T-helper 17 cell (primary cell): Measurements from ENCODE around the gene ANKS1B. TPM values are rescaled to one million over a fixed set of nuclear protein-coding genes. Genes with fewer than 3 reads are reported as not detected.
"Not testable (repeated sequence)": the region's sequence is repeated elsewhere in the genome, so short reads cannot be mapped to it uniquely, and the experiment has no call there.

Source experiments
- ATAC-seq: fragments of 150-1000 bp; cut with Tn5 transposase; 2 replicates; pipeline ENCODE4 v1.10.0; 2021; ENCODE audit warnings: mild to moderate bottlenecking, moderate library complexity
- DNase-seq, 3 donors: peaks; one replicate each; pipeline versions ENCODE4 v3.0.0 to v3.0.0-alpha.2; 2020 to 2021
- H3K9me3 ChIP-seq: one replicate; pipeline ENCODE4 v1.7.0; 2013; ENCODE audit warnings: low read length, mild to moderate bottlenecking; ENCODE audit not compliant: control insufficient read depth, poor library complexity, severe bottlenecking
- H3K27ac Mint-ChIP-seq: one replicate; pipeline ENCODE4 v1.8.0; 2022; ENCODE audit warnings: mild to moderate bottlenecking, moderate library complexity, mixed read lengths
- H3K27me3 Mint-ChIP-seq: one replicate; pipeline ENCODE4 v1.8.0; 2022; ENCODE audit warnings: mixed read lengths
- H3K36me3 Mint-ChIP-seq: one replicate; pipeline ENCODE4 v1.8.0; 2022; ENCODE audit warnings: low read depth, mixed read lengths
- H3K4me1 Mint-ChIP-seq: one replicate; pipeline ENCODE4 v1.8.0; 2022; ENCODE audit warnings: mild to moderate bottlenecking, mixed read lengths
- H3K4me3 Mint-ChIP-seq: one replicate; pipeline ENCODE4 v1.8.0; 2022; ENCODE audit warnings: mild to moderate bottlenecking, moderate library complexity, mixed read lengths
- total RNA-seq, 4 donors: library from RNA in 2 of 4; stranded (reverse) in 2 of 4; gene quantifications; one replicate each; pipeline ENCODE4 v1.2.3 and lab custom pipeline; 2022 to 2026

The ANKS1B gene
- total RNA-seq, 2 donors from 2014 or later, result 0.35 to 1.2 TPM

DNA sequence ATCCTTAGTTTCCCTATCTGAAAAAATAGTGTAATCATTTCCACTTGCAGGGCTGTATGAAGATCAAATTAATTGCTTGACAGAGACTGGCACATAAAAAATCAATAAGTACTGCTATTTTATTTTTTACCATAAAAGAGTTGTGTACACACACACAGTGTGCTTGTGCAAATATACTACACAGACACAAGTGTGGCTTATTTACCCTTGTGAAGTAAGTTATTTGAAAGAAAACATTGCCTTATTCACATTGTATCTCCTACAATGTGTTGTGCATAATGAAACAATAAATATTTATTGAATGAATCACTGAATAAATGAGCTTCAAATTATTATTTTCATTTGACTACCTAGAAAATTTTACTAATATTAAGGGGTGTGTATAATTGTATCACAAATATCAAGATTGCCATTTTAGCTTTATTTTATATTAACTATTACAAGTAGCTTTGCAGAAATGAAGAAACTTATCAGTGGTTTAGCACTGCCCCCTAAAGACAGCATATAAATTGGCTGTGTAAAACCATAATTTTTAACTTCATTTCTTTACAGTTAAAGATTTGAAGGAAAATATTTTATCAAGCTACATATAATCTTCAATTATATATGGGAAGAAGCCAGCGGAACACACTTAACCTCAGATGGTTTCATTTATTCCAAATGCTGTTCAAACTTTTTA, 325.9 kb downstream of the ANKS1B start:
- Mint-ChIP-seq H3K27ac (no peak overlapping the region), H3K4me3 (no peak overlapping the region), H3K36me3 (no peaks in the 10 kb centered on the region), H3K4me1 (no peaks in the 10 kb centered on the region), H3K27me3 (no peaks in the 10 kb centered on the region)
- DNase-seq (no peak), ATAC-seq (no peak)
- H3K9me3 ChIP-seq, result no peaks in the 10 kb centered on the region

DNA sequence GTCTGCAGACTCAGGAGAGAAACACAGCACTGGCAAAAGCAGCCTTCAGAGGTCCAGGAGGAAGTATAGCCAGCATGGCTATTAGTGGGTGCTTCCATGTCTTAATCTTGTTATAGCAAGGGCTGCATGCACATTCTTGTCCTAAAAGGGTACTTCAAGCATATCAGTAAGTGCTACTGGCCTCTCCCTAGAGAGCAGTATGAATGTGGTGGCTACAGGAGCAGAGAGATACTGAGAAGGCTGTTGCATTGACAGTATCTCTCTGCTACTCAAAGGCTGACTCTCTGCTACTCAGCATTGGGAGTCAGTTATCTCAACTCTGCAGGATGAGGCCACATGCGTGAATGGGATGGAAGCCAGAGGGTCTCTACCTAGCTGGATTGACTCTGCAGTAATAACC, 335.2 kb downstream of the ANKS1B start:
- no peaks in the 10 kb centered on the region for H3K27me3 Mint-ChIP-seq
- ATAC-seq (no peak), DNase-seq (no peak)
- H3K27ac Mint-ChIP-seq, result no peak overlapping the region
- H3K36me3 Mint-ChIP-seq, result no peaks in the 10 kb centered on the region
- no peak overlapping the region for H3K4me3 Mint-ChIP-seq
- no peaks in the 10 kb centered on the region for H3K9me3 ChIP-seq
- no peaks in the 10 kb centered on the region for H3K4me1 Mint-ChIP-seq

DNA sequence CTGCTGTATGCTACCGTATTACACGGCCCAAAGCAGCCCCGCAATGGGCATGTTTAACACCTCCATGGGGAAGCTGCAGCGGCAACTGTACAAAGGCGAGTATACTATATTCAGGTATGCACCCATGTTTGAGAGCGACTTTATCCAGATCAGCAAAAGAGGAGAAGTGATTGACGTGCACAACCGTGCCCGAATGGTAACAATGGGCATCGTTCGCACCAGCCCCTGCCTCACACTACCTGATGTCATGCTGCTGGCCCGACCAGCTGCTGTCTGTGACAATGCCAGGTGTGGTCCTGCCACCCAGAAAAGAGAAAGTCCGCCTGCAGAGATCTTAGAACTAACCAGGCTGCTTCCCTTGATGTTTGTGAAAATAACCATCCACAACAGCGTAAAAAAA, 336.6 kb downstream of the ANKS1B start:
- DNase-seq (no peak), ATAC-seq (no peak)
- Mint-ChIP-seq H3K4me3 (no peak overlapping the region), H3K36me3 (no peaks in the 10 kb centered on the region), H3K27me3 (no peaks in the 10 kb centered on the region), H3K27ac (no peak overlapping the region), H3K4me1 (no peaks in the 10 kb centered on the region)
- no peaks in the 10 kb centered on the region for H3K9me3 ChIP-seq

DNA sequence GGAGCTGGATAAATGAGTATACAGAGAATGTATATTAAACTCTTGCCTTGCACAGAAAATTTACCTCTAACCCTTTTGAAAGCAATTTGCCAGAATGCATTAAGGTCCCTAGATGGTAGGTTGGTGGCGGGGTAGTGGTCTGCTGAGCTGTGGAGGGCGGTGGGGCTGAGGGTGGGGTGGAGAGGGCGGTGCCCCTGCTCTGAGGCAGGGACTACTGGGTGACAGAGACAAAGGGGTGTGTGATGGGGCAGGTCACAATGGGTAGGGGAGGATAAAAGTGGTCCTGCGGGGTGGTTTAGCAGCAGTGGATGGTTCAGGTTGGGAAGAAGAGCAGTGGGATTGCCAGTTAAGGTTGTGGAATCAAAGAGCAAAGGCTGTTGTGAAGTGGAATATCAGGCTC, 337.3 kb downstream of the ANKS1B start, which contains the start of gene GARIN6:
TSS of gene GARIN6 (plus strand) at position 301 of the 400 bp plus-strand sequence. CDS start 422 bp downstream, outside the sequence.
- no peaks in the 10 kb centered on the region for H3K27me3 Mint-ChIP-seq
- H3K4me3 Mint-ChIP-seq, result no peak within 1 kb of the TSS
- no peak within 1 kb of the TSS for H3K27ac Mint-ChIP-seq
- DNase-seq (no peak), ATAC-seq (no peak)
- H3K36me3 Mint-ChIP-seq, result no peaks in the 10 kb centered on the region
- H3K9me3 ChIP-seq, result no peaks in the 10 kb centered on the region
- H3K4me1 Mint-ChIP-seq, result no peaks in the 10 kb centered on the region

DNA sequence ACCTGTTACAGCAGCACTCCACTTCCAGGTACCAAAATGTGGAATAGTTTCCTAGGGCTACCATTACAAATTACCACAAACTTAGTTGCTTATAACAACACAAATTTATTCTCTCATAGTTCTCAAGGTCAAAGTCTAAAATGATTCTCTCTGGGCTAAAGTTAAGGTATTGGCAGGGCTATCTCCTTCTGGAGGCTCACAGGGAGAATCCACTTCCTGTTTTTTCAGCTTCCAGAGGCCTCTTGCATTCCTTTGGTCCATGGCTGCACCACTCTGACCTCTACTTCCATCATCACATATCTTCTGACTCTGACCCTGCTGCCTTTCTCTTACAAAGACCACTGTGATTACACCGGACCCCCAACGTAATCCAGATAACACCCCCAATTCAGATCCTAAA, 340.1 kb downstream of the ANKS1B start:
- no peaks in the 10 kb centered on the region for H3K27me3 Mint-ChIP-seq
- ATAC-seq, result no peak
- H3K4me1 Mint-ChIP-seq, result no peaks in the 10 kb centered on the region
- no peak overlapping the region for H3K27ac Mint-ChIP-seq
- no peak for DNase-seq
- H3K36me3 Mint-ChIP-seq, result no peaks in the 10 kb centered on the region
- no peak overlapping the region for H3K4me3 Mint-ChIP-seq
- no peaks in the 10 kb centered on the region for H3K9me3 ChIP-seq

DNA sequence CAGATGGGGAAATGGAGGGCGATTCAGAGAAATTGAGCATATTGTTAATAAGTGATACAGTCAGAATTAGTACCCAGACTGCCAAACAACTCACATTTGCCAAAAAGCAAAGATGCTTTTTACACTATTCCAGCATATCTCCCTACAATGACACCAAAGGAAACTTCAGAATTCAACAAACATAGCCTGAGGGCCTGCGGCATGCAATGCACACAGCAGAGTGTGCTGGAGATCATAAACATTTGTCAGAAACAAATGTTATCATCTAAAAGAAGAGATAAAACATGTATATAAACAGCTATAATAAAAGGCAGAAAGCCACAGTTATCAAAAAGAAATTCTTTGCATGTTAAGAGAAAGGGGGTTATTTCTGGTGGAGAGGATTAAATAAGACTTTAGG, 357.3 kb downstream of the ANKS1B start:
- H3K36me3 Mint-ChIP-seq, result no peaks in the 10 kb centered on the region
- H3K27ac Mint-ChIP-seq, result no peak overlapping the region
- no peak for ATAC-seq

DNA sequence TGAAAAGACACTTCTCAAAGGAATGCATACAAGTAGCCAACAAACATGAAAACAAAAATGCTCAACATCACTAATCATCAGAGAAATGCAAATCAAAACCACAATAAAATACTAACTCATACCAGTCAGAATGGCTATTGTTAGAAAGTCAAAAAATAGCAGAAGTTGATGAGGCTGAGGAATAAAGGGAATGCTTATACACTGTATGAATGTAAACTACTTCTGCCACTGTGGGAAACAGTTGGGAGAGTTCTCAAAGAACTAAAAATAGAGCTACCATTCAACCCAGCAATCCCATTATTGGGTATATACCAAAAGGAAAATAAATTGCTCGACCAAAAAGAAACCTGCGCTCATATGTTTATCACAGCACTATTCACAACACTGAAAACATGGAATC, 360.1 kb downstream of the ANKS1B start:
- H3K27me3 Mint-ChIP-seq, DNase-seq, H3K27ac Mint-ChIP-seq, H3K4me1 Mint-ChIP-seq, H3K9me3 ChIP-seq, H3K36me3 Mint-ChIP-seq, ATAC-seq, H3K4me3 Mint-ChIP-seq: not testable (repeated sequence)

More for the DNA sequence above, 357.3 kb downstream of the ANKS1B start:
- DNase-seq, result no peak
- Mint-ChIP-seq H3K4me1 (no peaks in the 10 kb centered on the region), H3K4me3 (no peak overlapping the region), H3K27me3 (no peaks in the 10 kb centered on the region)
- no peaks in the 10 kb centered on the region for H3K9me3 ChIP-seq

DNA sequence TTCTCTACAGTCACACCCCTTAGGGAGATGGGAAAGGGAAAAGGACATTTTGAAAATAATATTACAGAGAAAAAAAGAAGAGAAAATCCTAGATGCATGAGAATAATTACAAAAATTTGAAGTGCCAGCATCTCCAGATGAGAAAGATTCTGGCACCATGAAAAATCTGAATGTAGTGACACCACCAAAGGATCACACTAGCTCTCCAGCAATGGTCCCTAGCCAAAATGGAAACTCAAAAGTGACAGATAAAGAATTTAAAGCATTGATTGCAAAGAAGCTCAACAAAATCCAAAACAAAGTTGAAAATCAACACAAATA, 364.6 kb downstream of the ANKS1B start:
- no peak overlapping the region for H3K27ac Mint-ChIP-seq
- H3K9me3 ChIP-seq, result no peaks in the 10 kb centered on the region
- ATAC-seq, result no peak
- H3K4me3 Mint-ChIP-seq, result no peak overlapping the region
- H3K27me3 Mint-ChIP-seq, result no peaks in the 10 kb centered on the region
- no peak for DNase-seq
- no peaks in the 10 kb centered on the region for H3K36me3 Mint-ChIP-seq
- H3K4me1 Mint-ChIP-seq, result no peaks in the 10 kb centered on the region

DNA sequence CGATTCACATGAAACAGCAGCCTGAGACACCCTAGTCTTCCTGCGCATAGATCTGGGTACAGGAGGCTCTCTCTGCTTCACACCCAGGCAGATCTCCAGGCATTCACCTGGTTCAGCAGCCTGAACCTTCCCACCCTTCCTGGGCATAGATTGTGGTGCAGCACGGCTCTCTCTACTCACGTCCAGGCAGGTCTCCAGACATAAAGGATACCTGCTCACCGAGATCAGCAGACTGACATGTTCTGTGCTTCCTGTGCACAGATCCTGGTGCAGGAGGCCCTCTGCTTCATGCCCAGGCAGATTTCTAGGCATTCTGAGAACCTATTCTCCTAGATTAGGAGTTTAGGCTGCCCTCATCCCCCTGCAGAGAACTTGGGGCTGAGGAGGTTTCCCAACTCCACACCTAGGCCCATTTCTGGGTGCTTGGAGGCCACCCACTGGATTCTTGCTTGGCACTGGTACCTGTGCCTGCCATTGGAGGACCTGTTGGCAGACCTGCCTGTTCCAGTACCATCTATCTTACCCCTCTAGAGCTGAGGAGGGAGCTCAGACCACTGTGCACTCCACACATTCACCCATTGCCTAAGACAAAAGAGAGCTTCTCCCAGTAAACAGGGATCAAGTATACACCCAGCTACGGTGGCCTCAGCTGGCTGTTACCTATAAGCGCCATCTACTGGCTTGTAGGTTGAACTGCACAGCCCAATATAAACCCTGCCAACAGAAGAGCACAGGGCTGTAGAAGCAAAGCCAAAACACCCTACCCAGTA, 365.2 kb downstream of the ANKS1B start:
- H3K27me3 Mint-ChIP-seq, result no peaks in the 10 kb centered on the region
- H3K9me3 ChIP-seq, result no peaks in the 10 kb centered on the region
- no peaks in the 10 kb centered on the region for H3K36me3 Mint-ChIP-seq
- no peak overlapping the region for H3K27ac Mint-ChIP-seq
- DNase-seq (no peak), ATAC-seq (no peak)
- H3K4me3 Mint-ChIP-seq, result no peak overlapping the region
- no peaks in the 10 kb centered on the region for H3K4me1 Mint-ChIP-seq

DNA sequence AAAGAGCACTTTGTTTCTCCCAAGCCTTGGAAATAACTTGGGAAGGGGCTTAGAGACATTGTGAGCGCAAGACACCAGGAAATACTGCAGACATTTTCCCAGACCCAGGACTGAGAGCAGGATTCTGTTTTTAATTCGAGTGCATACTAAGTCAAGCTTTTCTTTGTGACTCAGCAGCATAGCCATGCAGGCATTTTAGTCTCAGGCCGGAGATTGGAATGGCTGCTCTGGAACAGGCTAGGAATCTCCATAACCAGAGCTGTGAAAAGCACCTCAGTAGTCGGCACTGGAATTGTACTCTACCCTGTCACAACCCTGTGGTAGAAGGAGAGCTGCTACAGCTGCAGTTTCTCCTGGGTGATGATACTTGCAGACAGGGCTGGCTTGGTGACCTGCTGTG, 366.1 kb downstream of the ANKS1B start:
- DNase-seq, result no peak
- H3K4me3 Mint-ChIP-seq, result no peak overlapping the region
- no peak overlapping the region for H3K27ac Mint-ChIP-seq
- ATAC-seq, result no peak
- no peaks in the 10 kb centered on the region for H3K4me1 Mint-ChIP-seq
- no peaks in the 10 kb centered on the region for H3K27me3 Mint-ChIP-seq
- H3K36me3 Mint-ChIP-seq, result no peaks in the 10 kb centered on the region
- no peaks in the 10 kb centered on the region for H3K9me3 ChIP-seq

DNA sequence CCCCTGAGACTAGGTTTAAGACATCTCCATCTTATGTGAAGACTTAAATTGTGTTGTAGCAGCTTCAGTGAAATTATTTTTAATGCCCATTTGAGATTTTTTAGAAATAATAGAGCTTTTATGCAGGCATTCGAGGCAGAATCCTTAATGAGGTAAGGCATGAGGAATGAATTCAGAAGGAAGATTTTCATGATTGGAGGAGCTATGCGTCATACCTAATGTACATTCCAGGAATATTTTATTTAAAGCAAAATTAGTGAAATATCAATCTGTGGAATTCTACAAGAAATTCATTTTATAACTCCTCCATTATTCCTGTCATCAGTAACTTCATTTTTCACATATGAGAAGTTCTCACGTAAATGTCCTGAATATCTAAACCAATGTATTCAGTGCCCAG, 373.1 kb downstream of the ANKS1B start:
- no peak for ATAC-seq
- no peaks in the 10 kb centered on the region for H3K27me3 Mint-ChIP-seq
- no peak for DNase-seq
- no peaks in the 10 kb centered on the region for H3K36me3 Mint-ChIP-seq
- no peaks in the 10 kb centered on the region for H3K4me1 Mint-ChIP-seq
- no peaks in the 10 kb centered on the region for H3K9me3 ChIP-seq
- no peak overlapping the region for H3K4me3 Mint-ChIP-seq
- no peak overlapping the region for H3K27ac Mint-ChIP-seq

DNA sequence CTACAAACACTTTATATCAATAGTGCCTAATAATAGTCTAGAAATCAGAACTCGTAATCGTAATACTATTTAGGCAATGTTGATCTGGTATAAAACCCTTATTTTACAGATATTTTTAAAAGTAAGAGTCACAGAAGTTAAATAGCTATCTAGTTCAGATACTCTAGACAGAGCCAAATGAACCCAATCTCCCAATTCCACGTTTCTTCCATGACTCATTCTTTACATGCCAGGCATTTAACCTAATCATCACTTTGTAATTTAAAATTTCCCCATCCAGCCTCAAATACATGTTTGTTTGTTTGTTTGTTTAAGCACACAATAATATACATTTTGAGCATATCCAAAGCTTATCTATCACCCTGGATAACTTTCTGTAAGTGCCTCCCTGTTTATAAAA, 373.6 kb downstream of the ANKS1B start:
- Mint-ChIP-seq H3K36me3 (no peaks in the 10 kb centered on the region), H3K4me1 (no peaks in the 10 kb centered on the region), H3K27me3 (no peaks in the 10 kb centered on the region), H3K4me3 (no peak overlapping the region), H3K27ac (no peak overlapping the region)
- no peak for DNase-seq
- no peak for ATAC-seq
- no peaks in the 10 kb centered on the region for H3K9me3 ChIP-seq

DNA sequence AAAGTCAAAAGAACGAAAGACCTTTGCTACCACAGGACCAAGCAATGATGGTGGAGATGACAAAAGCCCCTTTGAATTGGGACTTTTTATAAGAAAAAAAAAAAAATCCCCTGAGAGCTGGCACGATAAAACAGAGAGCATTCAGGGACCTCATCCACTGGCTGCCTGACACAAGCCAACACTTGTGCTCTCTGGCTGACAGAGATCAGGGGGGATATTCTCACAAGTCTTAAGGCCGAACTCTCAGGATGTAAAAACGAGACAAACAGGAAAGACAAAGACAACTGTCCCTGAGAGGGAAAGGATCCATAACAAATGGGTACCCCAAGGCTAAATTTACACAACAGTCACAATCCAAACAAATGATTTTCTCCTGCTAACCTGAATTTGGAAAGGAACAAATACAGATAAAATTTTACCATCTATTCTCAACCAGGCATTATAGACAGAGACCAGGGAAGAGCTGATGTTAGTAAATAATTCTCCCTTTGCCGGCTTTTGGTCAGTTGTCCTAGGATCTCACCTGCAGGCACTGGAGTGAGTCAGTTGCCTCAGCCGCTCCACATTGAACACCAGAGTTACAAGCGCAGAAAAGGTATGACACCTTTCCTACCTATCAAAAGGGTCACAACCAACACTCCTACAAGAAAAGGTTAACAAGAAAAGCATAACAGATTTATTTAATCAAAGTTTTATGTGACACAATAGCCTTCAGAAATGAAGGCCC, 375.1 kb downstream of the ANKS1B start:
- DNase-seq (no peak), ATAC-seq (no peak)
- no peak overlapping the region for H3K27ac Mint-ChIP-seq
- H3K4me1 Mint-ChIP-seq, result no peaks in the 10 kb centered on the region
- H3K27me3 Mint-ChIP-seq, result no peaks in the 10 kb centered on the region
- no peaks in the 10 kb centered on the region for H3K9me3 ChIP-seq
- H3K36me3 Mint-ChIP-seq, result no peaks in the 10 kb centered on the region
- H3K4me3 Mint-ChIP-seq, result no peak overlapping the region
